CD14-positive monocyte (primary cell): ENCODE results near the gene TCEANC2. TPM values are rescaled to one million over a fixed set of nuclear protein-coding genes. Genes with fewer than 3 reads are reported as not detected.

Source experiments
- DNase-seq, 3 donors: peaks; one replicate each; pipeline ENCODE4 v3.0.0-alpha.2; 2011 to 2022
- H2AFZ ChIP-seq: 2 replicates; pipeline ENCODE4 v1.6.0; 2012; ENCODE audit warnings: mild to moderate bottlenecking, low read depth, low read length, inconsistent platforms; ENCODE audit not compliant: insufficient read depth, poor library complexity, severe bottlenecking
- H3K27ac ChIP-seq, 2 donors: 1 replicate in 1 of 2; 2 replicates in 1 of 2; pipeline ENCODE4 v1.5.1; 2012 to 2013; ENCODE audit warnings: low read length in 2 of 2, control low read depth in 1 of 2, inconsistent platforms in 1 of 2, low read depth in 1 of 2, mild to moderate bottlenecking in 1 of 2
- H3K27me3 ChIP-seq, 2 donors: one replicate each; pipeline versions ENCODE4 v1.6.0 to v1.6.1; 2011 to 2013; ENCODE audit warnings: low read length in 2 of 2; ENCODE audit not compliant: control insufficient read depth in 2 of 2, insufficient read depth in 2 of 2
- H3K36me3 ChIP-seq, 2 donors: replicated peaks in 1 of 2; 1 replicate in 1 of 2; 2 replicates in 1 of 2; pipeline versions ENCODE4 v1.5.1 to v1.6.1; 2012 to 2013; ENCODE audit warnings: low read length in 2 of 2, control low read depth in 1 of 2, inconsistent platforms in 1 of 2, mild to moderate bottlenecking in 1 of 2; ENCODE audit not compliant: insufficient read depth in 2 of 2, control insufficient read depth in 1 of 2
- H3K4me1 ChIP-seq, 2 donors: 1 replicate in 1 of 2; 2 replicates in 1 of 2; pipeline versions ENCODE4 v1.5.1 to v1.6.1; 2012 to 2013; ENCODE audit warnings: low read length in 2 of 2, control low read depth in 1 of 2, inconsistent platforms in 1 of 2, mild to moderate bottlenecking in 1 of 2, moderate library complexity in 1 of 2; ENCODE audit not compliant: insufficient read depth in 2 of 2, control insufficient read depth in 1 of 2
- H3K4me2 ChIP-seq: replicated peaks from 2 replicates; pipeline ENCODE3; 2012; ENCODE audit warnings: low read length, moderate library complexity, mild to moderate bottlenecking; ENCODE audit not compliant: poor library complexity, severe bottlenecking; ENCODE audit errors: extremely low read depth
- H3K4me3 ChIP-seq, 3 experiments: fragments of 200-600 bp in 1 of 3; sonication (generic) in 1 of 3; replicated peaks in 1 of 3; 1 replicate in 2 of 3; 2 replicates in 1 of 3; pipeline ENCODE4 v1.5.1; 2011 to 2013; ENCODE audit warnings: low read length in 3 of 3, mild to moderate bottlenecking in 3 of 3, control low read depth in 2 of 3, low read depth in 2 of 3, inconsistent platforms in 1 of 3, moderate library complexity in 1 of 3
- H3K79me2 ChIP-seq: 2 replicates; pipeline ENCODE4 v1.6.0; 2012; ENCODE audit warnings: mild to moderate bottlenecking, control low read depth, inconsistent platforms, low read length, moderate library complexity; ENCODE audit not compliant: insufficient read depth
- H3K9ac ChIP-seq: 2 replicates; pipeline ENCODE4 v1.6.0; 2017; ENCODE audit warnings: low read length, mild to moderate bottlenecking; ENCODE audit not compliant: insufficient read depth, poor library complexity, severe bottlenecking
- H3K9me3 ChIP-seq, 2 donors: replicated peaks in 1 of 2; 1 replicate in 1 of 2; 2 replicates in 1 of 2; pipeline versions ENCODE4 v1.5.1 to v1.6.1; 2012 to 2013; ENCODE audit warnings: low read length in 2 of 2, control low read depth in 1 of 2; ENCODE audit not compliant: control insufficient read depth in 1 of 2, insufficient read depth in 1 of 2
- H4K20me1 ChIP-seq: 2 replicates; pipeline ENCODE4 v1.6.0; 2012; ENCODE audit warnings: mild to moderate bottlenecking, low read length, control low read depth, moderate library complexity; ENCODE audit not compliant: insufficient read depth
- H3K27ac Mint-ChIP-seq, 7 donors: one replicate each; pipeline ENCODE4 v1.8.0; 2020; ENCODE audit warnings: mild to moderate bottlenecking in 7 of 7, mixed read lengths in 7 of 7, moderate library complexity in 6 of 7, inconsistent platforms in 2 of 7
- H3K27me3 Mint-ChIP-seq, 3 donors: one replicate each; pipeline ENCODE4 v1.8.0; 2021 to 2022; ENCODE audit warnings: low read depth in 3 of 3, mild to moderate bottlenecking in 3 of 3, mixed read lengths in 3 of 3, moderate library complexity in 3 of 3, inconsistent platforms in 1 of 3
- H3K36me3 Mint-ChIP-seq, 2 donors: one replicate each; pipeline ENCODE4 v1.8.0; 2020; ENCODE audit warnings: mixed read lengths in 2 of 2, inconsistent platforms in 1 of 2, mild to moderate bottlenecking in 1 of 2
- H3K4me1 Mint-ChIP-seq: one replicate; pipeline ENCODE4 v1.8.0; 2020; ENCODE audit warnings: mild to moderate bottlenecking, mixed read lengths
- H3K4me3 Mint-ChIP-seq, 2 donors: one replicate each; pipeline ENCODE4 v1.8.0; 2020; ENCODE audit warnings: mild to moderate bottlenecking in 2 of 2, mixed read lengths in 2 of 2, moderate library complexity in 1 of 2
- H3K9me3 Mint-ChIP-seq, 7 donors: one replicate each; pipeline ENCODE4 v1.8.0; 2020 to 2022; ENCODE audit warnings: mixed read lengths in 7 of 7, mild to moderate bottlenecking in 6 of 7, moderate library complexity in 6 of 7, inconsistent platforms in 2 of 7
- CTCF ChIP-seq: fragments of 200-600 bp; IDR thresholded peaks from one replicate; pipeline ENCODE4 v1.8.0; 2022; ENCODE audit warnings: antibody characterized with exemption, mild to moderate bottlenecking
- WGBS: methylation state at CpG from one replicate; pipeline ENCODE4 v1.1.5; 2013; ENCODE audit warnings: missing lambda C conversion rate; ENCODE audit not compliant: insufficient coverage; 5-methylcytosine and 5-hydroxymethylcytosine counted together
- intact Hi-C, 2 donors: fragments of 100-400 bp; cut with micrococcal nuclease; formaldehyde crosslinking; loops; one replicate each; pipeline versions ENCODE4 v1.15.0 to v1.15.1; 2023
- polyA plus RNA-seq, 3 donors: library from polyadenylated mRNA; depleted of rRNA in 1 of 3; unstranded in 2 of 3; stranded (reverse) in 1 of 3; fragments of 300-500 nt in 2 of 3; fragments of >200 nt in 1 of 3; fragmentation: Illumina TruSeq in 2 of 3; gene quantifications; 1 replicate in 2 of 3; 2 replicates in 1 of 3; pipeline ENCODE4 v1.2.3, GENCODE V29; 2012 to 2021

TCEANC2 gene
- polyA plus RNA-seq, 3 donors, result 3.0 to 6.7 (median 3.8) TPM

GRCh38 chr1:54012863-54013262 is 40.5 kb upstream of the TCEANC2 start:
- Histone ChIP-seq H2AFZ (no peak overlapping the region), H4K20me1 (no peaks in the 10 kb centered on the region), H3K36me3 (no peaks in the 10 kb centered on the region), H3K9me3 (no peaks in the 10 kb centered on the region), H3K4me1 (no peaks in the 10 kb centered on the region), H3K4me2 (no peak overlapping the region), H3K9ac (no peak overlapping the region), H3K4me3 (no peak overlapping the region), H3K27ac (no peak overlapping the region), H3K79me2 (no peaks in the 10 kb centered on the region), H3K27me3 (no peaks in the 10 kb centered on the region)
- Mint-ChIP-seq H3K9me3 (peaks cover 0 to 2% (median 0%) of the 10 kb centered on the region in 7 donors), H3K4me3 (no peak overlapping the region), H3K27ac (no peak overlapping the region), H3K4me1 (no peaks in the 10 kb centered on the region), H3K27me3 (peaks cover 3 to 11% (median 4%) of the 10 kb centered on the region in 3 donors), H3K36me3 (no peaks in the 10 kb centered on the region)
- DNase-seq, result no peak
- no peak for TF ChIP-seq CTCF
- intact Hi-C loops, result no loop called here
- 97% methylated on average over 3 of the region's 8 CpGs for WGBS

GRCh38 chr1:54013393-54014008 is 39.9 kb upstream of the TCEANC2 start:
- Histone ChIP-seq H4K20me1 (no peaks in the 10 kb centered on the region), H3K4me2 (no peak overlapping the region), H3K4me3 (no peak overlapping the region), H2AFZ (no peak overlapping the region), H3K79me2 (no peaks in the 10 kb centered on the region), H3K27me3 (no peaks in the 10 kb centered on the region), H3K27ac (no peak overlapping the region), H3K9me3 (no peaks in the 10 kb centered on the region), H3K9ac (no peak overlapping the region), H3K4me1 (no peaks in the 10 kb centered on the region), H3K36me3 (no peaks in the 10 kb centered on the region)
- H3K4me3 Mint-ChIP-seq, result no peak overlapping the region
- no peaks in the 10 kb centered on the region for H3K36me3 Mint-ChIP-seq
- H3K9me3 Mint-ChIP-seq, result peaks cover 0 to 2% (median 0%) of the 10 kb centered on the region in 7 donors
- no peaks in the 10 kb centered on the region for H3K4me1 Mint-ChIP-seq
- 68% methylated on average over 3 of the region's 8 CpGs for WGBS
- peak overlapping the region in 1 of 7 donors; percentile 25 for H3K27ac Mint-ChIP-seq
- no peak for DNase-seq
- intact Hi-C loops, result no loop called here
- TF ChIP-seq CTCF, result no peak
- H3K27me3 Mint-ChIP-seq, result peaks cover 3 to 11% (median 4%) of the 10 kb centered on the region in 3 donors
